GM19239 (cell line): ENCODE measurements around the gene PCMTD2.
"Not testable (repeated sequence)": the region's sequence is repeated elsewhere in the genome, so short reads cannot be mapped to it uniquely, and the experiment has no call there.

Experiments
- DNase-seq: peaks from one replicate; pipeline ENCODE4 v3.0.0; 2011; ENCODE audit warnings: low spot score; ENCODE audit not compliant: insufficient read length
- FAIRE-seq: peaks from 2 replicates; lab custom pipeline; 2011; peaks lifted over from hg19 to GRCh38; lab: Jason Lieb, UNC

Gene PCMTD2

DNA sequence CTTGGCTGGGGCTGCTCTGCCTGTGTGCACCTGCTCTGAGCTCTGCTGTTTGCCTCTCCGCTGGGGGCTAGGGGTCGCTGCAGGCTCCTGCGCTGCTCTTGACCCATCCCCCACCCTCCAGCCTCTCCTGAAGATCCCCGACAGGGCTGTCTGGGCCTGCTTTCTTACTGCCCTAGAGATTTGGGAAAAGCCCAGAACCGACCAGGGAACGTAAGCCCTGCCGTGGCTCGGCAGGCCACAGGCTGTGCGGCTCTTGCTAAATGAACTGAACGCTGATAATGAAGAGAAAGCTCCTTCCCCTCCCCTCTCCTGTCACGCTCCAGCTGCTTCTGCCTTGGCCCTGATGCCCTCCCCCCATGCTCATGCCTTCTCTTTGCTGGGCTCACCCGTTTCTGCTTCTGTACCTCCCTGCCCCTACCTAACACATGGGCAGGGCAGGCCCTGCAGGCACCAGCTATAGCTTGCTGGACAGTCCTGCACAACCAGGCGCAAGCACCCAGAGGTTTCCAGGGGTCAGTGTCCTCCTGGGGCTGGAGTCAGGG is 32.0 kb upstream of the PCMTD2 start:
- no peak for FAIRE-seq
- no peak for DNase-seq

DNA sequence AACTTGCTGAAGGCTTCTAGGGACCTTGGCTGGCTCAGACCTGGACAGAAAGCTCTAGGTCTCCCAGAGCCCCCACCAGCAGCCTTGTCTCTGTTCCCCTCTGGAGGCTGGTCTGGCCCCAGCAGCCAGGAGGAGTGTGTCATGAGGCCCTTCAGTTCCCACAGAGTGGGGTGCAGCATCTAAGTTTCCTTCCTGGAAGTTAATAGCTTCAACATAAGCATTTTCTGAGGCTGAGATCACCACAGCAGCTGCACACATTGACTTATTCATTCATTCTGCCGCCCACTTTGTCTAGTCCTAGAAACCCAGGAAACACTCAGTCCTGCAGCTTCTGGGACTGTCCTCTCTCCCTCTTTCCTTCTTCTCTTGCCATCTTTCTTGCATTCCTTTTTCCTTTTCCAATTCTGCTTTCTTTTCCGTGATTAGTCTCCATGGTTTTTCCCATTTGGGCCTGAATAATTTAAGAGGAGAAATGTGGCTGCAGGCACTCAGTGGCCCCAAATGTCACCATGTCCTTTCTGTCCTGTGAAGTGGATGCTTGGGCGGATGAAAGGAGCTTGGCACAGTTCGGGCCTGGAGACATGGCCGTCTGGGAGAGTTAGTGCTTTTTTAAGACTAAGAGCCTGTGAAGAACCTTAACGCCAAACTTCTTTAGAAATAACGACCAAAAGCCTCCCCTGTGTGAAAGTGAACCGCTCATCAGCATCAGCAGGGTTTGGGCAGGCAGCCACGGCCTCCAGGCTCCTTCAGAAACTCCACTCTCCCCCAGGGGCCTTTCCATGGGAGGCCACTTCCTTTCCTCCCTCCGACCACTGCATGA is 31.0 kb upstream of the PCMTD2 start:
- DNase-seq: no peak
- no peak for FAIRE-seq

DNA sequence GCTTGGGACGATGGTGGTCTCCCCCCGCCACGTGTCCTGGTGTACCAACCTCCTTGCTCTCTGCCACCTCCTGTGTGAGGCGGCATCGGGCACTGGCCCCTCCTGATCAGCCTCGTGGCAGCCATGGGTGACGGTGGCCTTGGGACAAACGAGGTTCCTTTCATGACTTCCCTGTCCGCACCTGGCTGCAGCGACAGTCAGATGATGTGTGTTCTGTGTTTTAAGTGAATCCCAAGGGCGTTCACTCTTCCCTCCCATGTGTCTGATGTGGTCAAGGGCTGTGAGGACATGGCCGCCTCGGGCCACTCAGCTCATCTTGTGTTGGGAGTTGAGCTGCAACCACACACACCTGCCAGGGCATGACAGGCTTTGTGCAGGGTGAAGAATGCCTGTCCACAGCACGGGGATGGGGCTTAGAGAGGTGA is 30.4 kb upstream of the PCMTD2 start:
- DNase-seq (no peak), FAIRE-seq (no peak)

DNA sequence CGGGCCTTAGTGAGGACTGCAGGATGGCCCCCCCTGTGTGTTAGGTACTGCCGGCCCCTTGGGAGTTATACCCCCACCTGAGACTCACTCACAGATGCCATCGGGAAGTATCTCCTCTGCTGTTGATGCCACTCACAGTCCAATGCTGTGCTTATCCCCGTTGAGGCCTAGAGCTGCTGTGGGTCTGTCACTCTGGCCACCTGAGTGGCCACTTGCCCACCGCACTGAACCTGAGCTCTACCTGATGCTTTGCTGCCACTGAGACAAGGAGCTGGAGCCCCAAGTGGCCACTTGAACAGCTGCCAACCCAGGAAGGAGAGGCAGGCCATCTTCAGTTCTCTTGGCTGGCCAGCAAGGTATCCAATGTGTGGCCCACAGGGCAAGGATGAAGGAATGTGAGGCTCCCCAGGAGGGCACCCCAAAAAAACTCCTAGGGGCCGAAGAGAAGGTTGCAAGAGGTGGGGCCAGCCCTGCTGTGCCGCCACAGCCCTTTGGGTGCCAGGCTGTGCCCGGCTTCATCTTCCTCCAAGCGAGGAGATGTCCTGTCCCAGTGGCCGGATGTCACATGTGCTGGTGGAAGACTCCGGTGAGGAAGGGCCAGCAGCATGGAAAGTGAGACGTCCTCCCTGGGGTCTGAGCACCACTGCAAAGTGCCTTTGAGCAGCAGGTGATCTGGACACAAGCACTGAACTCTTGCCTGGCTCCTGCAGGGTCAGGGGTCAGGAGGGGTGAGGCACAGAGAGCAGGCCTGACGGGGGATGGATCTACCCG is 29.5 kb upstream of the PCMTD2 start:
- DNase-seq: no peak
- no peak for FAIRE-seq

DNA sequence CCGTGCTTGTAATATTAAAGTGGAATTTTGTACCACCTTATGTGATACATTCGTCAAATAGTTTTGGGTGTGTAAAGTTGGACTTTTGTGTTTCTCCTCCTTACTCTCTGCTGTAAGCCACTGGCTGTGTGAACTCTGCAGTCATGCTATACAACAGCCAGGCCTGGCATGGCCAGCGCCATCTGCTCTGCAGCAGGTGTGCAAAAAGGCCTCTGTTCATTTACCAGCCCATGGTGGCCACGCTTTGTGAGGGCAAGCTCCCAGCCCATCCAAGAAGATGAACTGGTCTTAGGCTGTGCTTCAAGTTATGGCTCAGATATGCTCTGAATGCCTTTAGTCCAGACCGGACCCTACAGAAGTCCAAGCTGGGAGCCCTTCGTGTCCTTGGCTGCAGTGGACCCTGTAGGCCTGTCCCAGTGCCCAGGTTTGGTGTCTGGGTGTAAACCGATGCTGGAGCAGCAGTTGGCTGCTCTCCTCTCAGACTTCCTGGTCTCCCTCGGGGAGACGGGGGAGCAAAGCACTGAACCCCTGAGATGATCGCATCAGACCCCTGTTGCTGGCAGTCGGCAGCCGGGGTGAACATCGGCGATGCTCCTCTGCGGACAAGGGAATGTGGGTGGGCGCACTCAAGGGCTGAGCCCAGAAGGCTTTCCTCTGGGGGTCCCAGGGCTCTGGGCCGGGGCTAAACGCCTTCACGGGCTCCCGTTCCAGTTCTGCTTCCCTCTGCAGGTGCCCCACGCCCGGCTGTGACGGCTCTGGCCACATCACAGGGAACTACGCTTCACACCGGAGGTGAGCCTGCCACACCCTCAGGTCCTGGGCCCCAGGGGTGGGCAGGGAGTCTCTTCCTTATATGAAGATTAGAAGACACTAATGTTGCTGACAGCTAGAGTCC is 28.6 kb upstream of the PCMTD2 start:
- no peak for FAIRE-seq

DNA sequence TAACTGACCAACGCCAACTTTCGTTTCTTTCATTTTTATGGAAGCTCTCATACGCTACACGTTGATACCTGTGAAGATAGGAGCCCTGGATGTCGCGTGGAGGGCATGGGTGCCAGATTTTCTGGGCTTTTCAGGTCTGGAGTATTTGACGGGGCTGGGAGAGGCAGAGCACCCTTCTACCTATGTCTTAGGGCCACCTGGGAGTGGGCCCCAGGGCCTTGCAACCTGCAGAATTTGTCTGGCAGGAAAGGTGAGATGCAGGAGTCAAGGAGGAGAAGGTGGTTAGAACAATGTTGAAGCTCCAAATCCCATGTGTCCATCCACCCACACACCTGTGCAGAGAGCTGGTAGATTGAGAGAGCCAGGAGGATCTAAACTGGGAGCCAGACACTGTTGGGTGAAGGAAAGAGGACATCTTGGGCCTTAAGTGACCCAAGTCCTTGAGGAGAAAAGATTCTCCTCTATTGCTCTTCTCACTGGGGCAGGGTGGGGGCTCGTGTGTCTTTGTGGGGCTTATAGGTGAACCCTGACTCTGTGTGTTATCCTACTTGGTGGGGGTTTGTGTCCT is 27.4 kb upstream of the PCMTD2 start:
- DNase-seq: no peak
- FAIRE-seq: no peak

More for the DNA sequence above, 28.6 kb upstream of the PCMTD2 start:
- no peak for DNase-seq

DNA sequence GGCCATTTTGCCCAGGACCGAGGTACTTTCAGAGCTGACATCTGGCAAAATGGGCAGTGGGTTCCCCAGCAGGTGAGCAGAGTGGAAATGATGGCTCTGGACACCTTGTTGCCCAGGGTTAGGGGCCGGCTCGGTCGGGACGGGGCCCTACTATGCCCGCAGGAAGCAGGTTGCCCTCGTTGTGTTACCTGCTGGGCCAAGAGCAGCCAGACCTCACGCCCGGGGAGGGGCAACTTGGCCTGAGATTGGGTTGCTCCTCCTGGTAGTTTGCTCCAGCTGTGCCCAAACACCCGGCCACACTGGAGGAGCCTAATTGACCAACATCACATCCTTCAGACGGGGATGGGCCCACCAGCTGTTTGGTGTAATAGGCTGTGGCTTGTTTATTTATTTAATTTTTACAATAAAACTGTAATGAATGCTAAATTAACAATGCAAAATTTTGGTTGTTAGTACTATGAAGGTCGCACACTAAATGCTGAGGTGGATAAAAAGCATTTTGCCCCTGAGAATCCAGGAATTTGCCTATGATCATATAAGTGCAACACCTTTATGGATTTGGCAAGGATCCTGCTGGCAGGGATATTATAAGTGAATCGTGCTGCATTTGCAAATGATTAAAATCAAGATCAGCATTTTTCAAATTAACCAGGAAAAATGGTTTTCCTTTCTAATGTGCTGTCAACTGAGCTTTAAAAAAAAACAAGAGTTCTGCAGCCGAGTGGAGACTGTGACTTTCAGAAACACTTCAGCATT is 26.6 kb upstream of the PCMTD2 start:
- DNase-seq (no peak), FAIRE-seq (no peak)

DNA sequence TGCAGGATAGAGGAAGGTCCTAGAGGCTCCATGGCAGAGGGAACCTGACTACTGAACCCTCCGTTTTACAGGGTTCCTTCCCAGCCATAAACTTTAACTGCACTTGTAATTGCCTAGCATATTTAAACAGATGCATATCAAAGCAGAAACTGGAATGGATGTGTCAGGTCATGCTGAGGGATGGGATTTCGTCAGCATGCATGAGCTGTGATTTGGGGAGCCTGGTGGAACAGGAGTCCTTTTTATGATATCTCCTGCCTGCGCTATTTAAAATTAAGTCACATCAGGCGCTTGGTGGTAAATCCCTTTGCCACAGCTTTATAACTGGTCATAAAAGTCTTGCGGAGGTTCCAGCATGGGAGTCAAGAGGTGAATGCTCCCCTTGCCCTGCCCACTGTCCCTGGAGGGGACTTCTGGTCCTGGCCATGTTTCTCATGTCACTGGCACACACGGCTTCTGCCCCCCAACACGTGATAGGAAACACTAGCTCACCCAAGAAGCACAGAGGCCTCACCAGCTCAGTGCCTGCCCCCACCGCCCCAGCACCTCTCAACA is 26.0 kb upstream of the PCMTD2 start:
- no peak for FAIRE-seq
- DNase-seq: no peak

DNA sequence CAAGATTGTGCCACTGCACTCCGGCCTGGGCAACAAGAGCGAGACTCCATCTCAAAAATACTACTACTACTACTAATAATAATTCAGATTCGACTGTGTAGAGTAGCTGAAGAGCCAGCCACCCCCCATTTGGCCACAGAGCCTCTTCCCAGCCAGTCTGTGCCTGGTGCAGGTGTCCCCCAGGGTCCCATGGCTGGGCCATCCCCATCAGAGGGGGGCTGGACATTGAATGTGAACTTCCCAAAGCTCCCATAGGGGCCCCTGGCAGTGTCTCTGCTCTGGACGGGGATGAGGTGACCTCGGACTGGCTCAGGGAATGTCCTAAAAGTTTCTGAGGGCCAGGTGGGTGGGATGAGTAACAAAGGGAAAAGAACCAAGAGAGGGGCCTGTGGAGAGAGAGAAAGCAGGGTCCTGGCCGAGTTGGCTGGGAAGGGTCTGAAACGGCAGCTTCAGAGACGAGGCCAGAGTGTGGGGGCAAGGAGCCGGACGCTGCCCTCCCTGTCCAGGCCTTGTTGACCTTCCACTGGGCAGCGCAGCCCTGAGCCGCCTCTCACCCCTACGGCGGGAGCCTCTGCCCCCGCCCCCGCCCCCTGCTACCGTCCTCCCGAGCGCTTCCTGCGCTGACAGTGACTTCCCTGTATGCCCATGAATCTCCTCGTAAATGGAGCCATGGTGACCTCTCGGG is 24.9 kb upstream of the PCMTD2 start:
- DNase-seq: no peak

DNA sequence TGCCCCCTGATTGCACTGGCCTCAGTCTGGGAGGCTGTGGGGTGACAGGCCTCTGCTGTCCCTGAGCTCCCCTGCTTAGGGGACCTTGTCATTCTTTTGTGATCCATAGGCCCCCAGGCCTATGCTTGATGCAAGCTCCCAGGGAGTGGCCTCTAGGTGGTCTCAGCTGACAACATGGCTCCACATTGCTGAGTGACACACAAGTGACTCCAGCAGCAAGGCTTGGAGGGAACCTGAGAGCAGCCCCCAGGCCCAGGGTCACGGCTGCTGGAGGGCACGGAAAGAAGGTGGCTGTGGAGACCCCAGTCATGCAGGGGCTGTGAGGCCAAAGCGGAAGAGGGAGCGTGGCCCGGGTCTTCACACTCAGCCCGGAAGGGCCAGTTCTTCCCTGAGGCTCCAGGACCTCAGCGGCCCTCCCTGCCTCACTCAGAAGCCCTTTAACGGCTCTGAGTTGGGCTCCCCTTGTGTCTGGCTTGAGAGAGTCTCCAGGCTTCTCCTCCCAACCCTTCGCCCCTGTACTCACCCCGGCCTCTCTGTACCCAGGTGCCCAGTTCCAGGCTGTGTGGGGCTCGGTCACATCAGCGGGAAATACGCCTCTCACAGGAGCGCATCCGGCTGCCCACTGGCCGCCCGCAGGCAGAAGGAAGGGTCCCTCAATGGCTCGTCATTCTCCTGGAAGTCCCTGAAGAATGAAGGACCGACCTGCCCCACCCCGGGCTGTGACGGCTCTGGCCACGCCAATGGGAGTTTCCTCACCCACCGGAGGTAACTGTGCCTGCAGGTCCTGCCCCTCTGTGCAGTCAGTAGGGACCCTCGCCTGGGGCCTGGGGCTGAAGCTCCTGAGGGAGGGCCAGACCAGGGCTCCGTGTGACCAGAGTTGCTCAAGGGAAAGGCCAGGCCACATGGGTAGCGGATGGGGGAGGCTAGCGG is 23.7 kb upstream of the PCMTD2 start:
- no peak for DNase-seq
- no peak for FAIRE-seq

More for the DNA sequence above, 24.9 kb upstream of the PCMTD2 start:
- FAIRE-seq: no peak

DNA sequence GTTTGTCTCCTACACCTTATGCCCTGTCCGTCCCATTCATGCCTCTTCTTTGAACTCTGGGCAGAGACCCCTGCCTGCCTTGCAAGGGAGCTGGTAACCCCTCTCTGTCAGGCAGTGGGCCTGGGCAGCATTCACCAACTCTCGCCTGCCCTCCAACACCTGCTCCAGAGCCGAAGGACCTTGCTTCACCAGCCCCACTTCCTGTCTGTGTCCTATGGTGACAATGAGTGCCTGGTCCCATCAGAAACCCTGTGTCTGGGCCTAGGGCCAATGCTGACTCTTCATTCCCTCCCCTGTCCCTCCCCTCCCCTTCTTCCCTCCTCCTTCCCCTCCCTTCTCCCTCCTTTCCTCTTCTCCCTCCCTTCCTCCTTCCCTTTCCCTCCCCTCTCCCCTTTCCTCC is 22.8 kb upstream of the PCMTD2 start:
- FAIRE-seq (no peak), DNase-seq (no peak)

DNA sequence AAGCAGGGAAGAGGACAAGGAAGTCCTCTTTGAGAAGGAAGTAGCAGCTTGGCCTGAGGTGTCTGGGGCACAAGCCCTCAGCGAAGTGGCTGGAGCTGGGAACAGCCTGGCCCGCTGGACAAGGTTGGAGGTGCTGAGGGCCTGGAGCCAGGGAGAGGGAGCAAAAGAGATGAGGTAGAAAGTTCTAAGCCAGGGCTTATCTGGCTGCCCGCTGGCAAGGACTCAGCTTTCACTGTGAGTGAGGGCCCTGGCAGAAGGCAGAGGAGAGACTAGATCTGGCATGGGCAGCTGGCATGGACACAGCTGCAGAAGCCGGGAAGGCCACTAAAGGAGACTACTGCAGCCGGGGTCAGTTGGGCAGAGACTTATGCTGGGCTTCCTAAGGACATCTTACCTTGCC is 21.8 kb upstream of the PCMTD2 start:
- FAIRE-seq (no peak), DNase-seq (no peak)

DNA sequence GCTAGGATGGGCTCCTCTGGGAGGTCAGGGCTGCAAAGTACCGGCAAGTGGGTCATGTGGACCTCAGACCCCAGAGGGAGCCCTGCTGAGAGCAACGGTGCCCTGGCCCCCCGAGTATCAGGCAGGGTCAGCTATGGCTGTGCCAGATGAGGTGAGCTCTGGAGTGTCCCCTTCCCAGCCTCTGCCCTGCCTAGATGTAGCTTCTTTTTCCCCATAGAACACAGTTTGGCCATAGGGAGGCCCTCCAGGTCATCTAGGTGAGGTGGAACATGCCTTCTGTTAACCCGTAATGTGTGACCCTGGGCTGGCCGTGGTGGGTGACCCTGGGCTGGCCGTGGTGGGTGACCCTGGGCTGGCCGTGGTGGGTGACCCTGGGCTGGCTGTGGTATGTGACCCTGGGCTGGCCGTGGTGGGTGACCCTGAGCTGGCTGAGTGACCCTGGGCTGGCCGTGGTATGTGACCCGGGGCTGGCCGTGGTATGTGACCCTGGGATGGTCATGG is 21.2 kb upstream of the PCMTD2 start:
- no peak for FAIRE-seq
- DNase-seq: no peak

DNA sequence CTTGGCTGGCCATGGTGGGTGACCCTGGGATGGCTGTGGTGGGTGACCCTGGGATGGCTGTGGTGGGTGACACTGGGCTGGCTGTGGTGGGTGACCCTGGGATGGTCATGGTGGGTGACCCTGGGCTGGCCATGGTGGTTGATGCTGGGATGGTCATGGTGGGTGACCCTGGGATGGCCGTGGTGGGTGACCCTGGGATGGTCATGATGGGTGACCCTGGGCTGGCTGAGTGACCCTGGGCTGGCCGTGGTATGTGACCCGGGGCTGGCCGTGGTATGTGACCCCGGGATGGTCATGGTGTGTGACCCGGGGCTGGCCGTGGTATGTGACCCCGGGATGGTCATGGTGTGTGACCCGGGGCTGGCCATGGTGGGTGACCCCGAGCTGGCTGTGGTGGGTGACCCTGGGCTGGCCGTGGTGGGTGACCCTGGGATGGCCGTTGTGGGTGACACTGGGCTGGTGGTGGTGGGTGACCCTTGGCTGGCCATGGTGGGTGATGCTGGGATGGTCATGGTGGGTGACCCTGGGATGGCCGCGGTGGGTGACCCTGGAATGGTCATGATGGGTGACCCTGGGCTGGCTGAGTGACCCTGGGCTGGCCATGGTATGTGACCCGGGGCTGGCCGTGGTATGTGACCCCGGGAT is 20.5 kb upstream of the PCMTD2 start:
- FAIRE-seq: not testable (repeated sequence)

DNA sequence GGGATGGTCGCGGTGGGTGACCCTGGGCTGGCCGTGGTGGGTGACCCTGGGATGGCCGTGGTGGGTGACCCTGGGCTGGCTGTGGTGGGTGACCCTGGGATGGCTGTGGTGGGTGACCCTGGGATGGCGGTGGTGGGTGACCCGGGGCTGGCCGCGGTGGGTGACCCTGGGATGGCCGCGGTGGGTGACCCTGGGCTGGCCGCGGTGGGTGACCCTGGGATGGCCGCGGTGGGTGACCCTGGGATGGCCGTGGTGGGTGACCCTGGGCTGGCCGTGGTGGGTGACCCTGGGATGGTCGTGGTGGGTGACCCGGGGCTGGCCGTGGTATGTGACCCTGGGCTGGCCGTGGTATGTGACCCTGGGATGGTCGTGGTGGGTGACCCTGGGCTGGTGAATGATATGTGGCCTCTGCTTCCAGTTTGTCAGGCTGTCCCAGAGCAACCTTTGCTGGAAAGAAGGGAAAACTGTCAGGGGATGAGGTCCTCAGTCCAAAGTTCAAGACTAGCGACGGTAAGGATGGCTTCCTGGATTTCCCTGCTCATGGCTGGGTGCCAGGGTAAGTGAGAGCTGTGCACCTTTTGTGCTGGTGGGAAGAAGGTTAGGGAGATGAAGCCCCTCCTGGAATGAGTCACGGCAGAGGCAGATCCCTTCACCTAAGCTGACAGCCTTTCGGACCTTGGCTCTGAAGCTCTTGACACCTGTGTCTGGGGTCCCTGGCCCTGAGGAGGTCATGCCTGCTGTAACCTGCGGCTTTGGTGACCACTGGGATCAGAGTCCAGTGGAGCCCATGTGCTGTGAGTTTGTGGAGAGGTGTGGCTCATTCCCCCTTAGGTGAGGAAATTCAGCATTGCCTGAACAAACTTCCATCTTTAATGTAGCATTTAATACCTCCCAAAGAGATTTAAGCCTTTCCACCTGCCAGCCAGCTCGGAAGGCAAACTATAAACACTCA is 19.1 kb upstream of the PCMTD2 start:
- FAIRE-seq (no peak), DNase-seq (no peak)

More for the DNA sequence above, 20.5 kb upstream of the PCMTD2 start:
- DNase-seq: not testable (repeated sequence)

DNA sequence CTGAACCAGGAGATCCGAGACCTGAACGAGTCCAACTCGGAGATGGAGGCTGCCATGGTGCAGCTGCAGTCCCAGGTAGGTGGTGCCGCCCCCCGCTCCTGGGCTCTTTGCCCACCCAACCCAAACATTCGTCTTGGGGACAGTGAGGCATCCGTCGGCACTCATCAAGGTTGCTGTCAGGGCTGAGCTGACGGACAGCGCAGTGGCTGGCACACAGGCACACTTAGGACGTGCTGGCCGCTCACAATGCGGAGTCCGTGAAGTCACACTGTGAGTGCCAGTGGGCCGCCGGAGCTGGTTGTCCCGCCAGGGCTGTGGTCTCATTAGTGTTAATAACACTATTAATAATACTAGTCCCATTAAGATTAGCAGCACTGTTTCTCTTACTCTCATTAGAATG is 18.2 kb upstream of the PCMTD2 start:
- DNase-seq (no peak), FAIRE-seq (no peak)
